ENCODE results near the gene RNASE9. TPM values are rescaled to one million over a fixed set of nuclear protein-coding genes. Genes with fewer than 3 reads are reported as not detected.
"Not testable (repeated sequence)": the region's sequence is repeated elsewhere in the genome, so short reads cannot be mapped to it uniquely, and the experiment has no call there.

RNASE9 gene
- total RNA-seq, 1 experiment from 2014 or later = not detected

DNA sequence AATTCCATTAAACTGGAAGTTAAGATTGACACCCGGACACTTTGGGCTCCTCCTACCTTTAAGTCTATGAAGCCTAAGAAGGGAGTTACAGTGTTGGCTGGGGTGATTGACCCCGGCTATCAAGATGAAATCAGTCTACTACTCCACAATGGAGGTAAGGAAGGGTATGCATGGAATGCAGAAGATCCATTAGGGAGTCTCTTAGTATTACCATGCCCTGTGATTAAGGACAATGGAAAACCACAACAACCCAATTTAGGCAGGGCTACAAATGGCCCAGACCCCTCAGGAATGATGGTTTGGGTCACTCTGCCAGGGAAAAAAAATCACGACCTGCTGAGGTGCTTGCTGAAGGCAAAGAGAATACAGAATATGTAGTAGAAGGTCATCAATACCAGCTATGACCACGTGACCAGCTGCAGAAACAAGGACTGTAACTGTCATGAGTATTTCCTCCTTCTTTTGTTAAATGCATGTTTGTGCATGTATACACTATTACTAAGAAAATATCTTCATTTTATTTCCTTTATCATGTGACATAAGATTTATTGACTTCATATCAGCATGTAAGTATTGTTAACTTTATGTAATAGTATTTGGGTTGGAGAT, 11.6 kb upstream of the RNASE9 start:
- not testable (repeated sequence) for DNase-seq (ENCODE audit: low read depth)

DNA sequence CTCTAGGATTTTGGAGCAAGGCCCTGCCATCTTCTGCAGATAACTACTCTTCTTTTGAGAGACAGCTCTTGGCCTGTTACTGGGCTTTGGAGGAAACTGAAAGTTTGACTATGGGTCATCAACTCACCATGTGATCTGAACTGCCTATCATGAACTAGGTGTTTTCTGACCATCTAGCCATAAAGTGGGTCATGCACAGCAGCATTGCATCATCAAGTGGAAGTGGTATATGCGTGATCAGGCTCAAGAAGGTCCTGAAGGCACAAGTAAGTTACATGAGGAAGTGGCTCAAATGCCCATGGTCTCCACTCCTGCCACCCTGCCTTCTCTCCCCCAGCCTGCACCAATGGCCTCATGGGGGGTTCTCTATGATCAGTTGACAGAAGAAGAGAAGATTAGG, 9.9 kb upstream of the RNASE9 start:
- not testable (repeated sequence) for DNase-seq (ENCODE audit: low read depth)

DNA sequence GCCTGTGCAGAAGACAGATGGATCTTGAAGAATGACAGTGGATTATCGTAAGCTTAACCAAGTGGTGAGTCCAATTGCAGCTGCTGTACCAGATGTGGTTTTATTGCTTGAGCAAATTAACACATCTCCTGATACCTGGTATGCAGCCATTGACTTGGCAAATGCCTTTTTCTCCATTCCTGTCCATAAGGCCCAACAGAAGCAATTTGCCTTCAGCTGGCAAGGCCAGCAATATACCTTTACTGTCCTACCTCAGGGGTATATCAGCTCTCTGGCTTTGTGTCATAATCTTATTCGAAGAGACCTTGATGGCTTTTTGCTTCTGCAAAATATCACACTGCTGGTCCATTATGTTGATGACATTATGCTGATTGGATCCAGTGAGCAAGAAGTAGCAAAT, 9.0 kb upstream of the RNASE9 start:
- not testable (repeated sequence) for DNase-seq (ENCODE audit: low read depth)

DNA sequence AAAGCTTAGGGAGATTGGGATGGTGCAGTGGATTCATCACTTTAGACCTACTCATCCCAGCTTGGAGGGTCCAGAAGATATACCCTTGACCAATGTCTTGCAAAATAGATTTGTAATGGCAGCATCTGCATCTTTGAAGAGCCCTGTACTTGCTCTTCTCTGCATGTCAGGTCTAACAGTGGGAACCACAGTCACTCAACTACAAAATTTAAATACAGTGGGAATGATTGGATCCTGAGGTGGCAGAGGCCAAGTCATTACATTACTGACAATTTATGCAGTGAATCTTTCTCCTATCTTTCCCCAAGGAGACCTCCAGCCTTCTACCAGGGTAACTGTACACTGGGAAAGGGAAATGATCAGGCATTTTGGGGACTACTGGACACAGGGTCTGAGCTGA, 8.2 kb upstream of the RNASE9 start:
- no peak for DNase-seq (ENCODE audit: low read depth)

DNA sequence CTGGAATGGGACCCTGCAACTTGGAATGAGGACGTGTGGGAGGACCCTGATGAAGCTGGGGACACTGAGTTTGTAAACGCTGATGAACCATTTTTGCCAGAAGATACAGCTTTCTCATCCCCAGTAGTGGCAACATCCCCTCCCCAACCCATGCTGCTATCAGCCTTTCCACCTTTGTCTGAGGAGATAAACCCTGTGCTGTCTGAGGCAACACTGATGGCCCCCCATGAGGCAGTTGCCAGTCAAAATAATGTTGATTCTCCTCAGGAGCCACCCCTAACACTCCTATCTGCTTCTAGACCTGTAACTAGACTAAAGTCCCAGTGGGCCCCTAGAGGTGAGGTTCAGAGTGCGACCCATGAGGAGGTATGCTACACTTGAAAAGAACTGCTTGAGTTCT, 7.5 kb upstream of the RNASE9 start:
- DNase-seq (ENCODE audit: low read depth) = no peak

DNA sequence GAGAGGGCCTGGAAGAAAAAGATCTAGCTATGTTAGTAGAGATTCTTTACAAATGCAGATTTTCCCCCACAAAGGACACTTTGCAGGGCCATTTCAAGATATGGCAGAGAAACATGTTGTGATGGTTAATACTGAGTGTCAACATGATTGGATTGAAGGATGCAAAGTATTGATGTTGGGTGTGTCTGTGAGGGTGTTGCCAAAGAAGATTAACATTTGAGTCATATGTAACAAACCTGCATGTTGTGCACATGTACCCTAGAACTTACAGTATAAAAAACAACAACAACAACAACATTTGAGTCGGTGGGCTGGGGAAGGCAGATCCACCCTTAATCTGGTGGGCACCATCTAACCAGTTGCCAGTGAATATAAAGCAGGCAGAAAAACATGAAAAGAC, 6.4 kb upstream of the RNASE9 start:
- DNase-seq (ENCODE audit: low read depth) = not testable (repeated sequence)

DNA sequence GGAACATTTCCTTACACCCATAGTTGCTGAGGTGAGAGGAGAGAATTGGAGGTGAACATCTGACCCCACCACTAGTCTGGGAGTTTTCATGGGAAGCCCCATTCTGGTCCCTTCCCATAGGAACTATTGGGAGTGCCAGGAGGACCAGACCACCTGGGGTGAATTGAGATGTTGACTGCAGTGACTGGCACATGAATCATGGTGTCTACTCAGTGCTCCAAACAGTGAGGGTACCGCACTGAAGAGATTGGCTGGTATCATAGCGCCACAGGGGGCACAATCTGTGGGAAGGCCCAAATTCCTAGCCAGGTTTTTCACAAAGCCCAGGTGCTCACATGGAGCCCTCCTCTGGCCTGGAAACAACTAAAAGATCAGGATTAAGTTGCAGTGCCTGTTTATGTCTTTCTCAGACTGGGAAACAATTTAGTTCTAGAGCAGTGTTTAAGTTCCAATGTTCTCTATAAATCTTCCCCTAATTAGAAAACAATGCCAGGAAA, 3.7 kb upstream of the RNASE9 start:
- no peak for DNase-seq (ENCODE audit: low read depth)

DNA sequence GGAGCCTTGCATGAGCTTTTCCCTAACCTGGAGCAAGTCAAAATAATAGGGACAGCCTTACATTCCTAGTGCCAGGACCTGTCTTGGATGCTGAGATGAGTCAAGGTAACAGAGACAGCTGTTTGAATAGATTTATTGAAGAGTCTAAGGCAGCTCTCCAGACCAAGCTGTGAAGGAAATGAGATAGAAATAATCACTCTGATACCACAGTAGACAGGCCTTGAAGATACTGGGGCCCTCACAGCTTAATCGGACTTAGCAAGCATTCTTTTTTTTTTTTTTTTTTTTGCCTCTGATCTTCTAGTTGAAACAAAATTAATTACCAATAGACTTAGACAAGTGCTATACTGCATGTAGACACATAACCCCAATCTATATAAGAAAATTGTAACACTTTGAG, 3.1 kb upstream of the RNASE9 start:
- no peak for DNase-seq (ENCODE audit: low read depth)

DNA sequence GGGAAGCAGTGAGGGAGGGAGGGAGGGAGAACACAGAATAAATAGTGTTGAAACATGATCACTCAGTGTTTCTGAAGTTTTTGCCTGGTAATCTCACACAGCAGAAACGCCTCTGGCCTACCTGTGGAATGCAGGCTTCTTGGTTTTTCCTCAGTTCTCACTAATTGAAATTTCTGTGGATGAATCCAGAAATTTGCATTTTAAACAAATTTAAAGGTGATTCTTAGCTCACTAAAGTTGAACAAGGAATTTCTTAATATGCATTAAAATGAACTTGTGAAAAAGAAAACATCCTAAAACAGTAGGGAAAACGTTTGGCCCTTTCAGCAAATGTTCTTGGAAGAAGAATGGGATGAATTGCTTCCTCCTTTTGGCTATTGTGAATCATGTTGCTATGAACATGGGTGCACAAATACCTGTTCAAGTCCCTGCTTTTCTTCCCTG, 1.4 kb downstream of the RNASE9 start:
- no peak for DNase-seq (ENCODE audit: low read depth)

DNA sequence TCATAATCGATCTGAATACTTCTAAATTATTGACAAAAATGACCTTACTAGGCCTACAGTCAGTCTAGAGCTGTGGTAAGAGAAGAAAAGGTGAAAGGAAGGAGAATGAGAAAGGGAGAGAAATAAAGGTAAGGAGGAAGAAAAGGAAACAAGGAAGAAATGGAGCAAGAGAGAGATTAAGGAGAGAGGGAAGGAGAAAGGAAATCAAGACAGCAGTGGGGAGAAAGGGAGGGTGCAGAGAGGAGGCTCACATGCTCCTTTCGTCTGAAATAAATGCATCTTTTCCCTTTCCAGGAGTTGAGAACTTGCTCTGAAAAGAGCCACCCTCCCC, 3.7 kb downstream of the RNASE9 start:
- DNase-seq (ENCODE audit: low read depth) = no peak

DNA sequence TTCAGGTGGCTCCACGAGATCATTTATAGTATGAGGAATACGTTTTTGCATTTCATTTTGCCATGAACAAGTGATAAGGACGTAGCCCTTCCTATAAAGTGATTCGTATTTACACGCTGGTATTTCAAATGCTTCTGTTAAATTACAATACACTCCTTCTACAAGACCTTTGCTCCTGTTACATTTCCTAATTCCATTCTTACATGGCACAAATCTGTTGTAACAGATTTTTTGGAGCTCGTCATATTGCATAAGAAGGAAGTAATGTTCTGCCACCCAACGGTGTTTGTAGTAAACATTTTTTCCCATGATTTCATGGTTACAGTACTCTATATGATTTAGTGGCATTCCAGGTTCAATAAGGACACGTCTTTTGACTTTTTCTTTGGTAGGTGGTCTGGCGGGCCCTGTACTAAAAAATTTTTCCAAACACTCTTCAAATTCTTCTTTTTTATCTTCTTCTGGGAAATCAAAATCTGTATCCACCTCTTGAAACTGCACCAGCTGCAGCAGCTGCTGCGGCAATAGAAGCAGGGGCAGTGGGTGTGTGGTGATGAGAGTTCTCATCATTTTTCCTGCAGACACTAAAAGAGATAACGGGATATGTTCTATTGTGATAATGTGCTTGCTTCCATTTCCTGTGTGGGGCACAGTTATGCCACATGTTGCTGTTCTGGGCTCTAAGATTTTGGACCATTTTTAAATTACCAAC, 4.2 kb downstream of the RNASE9 start:
- no peak for DNase-seq (ENCODE audit: low read depth)

DNA sequence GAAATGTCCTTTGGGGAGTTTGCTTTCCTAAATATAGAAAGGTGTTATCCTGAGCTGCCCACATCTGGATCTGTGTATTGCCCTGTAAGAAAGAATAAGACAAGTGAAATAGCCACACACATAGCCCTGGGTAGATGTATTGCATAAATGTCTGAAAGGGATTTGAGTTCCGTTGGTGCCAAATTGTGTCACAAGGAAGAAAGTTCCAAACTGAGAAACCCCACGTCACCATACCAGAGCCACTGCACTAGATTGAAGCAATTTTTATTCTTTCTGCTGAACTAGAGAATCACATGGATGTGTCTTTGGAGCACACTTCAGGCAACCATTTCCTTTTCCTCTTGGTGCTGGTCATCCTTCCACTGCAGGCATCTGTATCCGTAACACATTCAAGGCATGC, 5.0 kb downstream of the RNASE9 start:
- no peak for DNase-seq (ENCODE audit: low read depth)

DNA sequence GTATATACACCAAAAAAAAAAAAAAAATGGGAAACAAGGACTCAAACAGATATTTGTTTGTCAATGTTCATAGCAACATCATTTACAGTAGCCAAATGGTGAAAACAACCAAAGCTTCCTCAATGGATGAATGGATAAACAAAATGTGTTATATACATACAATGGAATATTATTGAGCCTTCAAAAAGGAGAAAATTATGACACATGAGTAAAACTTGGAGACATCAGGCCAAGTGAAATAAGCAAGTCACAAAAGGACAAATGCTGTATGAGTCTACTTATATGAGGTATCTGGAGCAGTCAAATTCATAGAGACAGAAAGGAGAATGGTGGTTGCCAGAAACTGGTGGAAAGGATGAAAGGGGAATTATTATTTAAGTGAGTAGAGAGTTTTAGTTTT, 7.8 kb downstream of the RNASE9 start:
- DNase-seq (ENCODE audit: low read depth) = no peak

DNA sequence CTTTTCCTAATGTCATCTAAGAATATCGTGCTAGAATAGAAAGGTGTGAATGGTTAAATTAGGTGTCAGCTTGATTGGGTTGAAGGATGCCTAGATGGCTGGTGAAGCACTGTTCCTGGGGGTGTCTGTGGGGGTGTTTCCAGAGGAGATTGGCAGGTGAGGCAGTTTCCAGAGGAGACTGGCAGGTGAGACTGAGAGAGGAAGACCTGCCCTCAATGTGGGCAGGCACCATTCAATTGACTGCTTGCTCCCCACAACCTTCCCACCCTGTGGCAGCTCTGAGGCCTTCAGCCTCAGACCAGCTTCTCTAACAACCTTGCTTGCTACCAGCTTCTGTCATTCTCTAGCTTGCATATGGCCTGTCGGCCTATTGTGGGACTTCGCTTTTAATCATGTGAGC, 9.2 kb downstream of the RNASE9 start:
- no peak for DNase-seq (ENCODE audit: low read depth)

DNA sequence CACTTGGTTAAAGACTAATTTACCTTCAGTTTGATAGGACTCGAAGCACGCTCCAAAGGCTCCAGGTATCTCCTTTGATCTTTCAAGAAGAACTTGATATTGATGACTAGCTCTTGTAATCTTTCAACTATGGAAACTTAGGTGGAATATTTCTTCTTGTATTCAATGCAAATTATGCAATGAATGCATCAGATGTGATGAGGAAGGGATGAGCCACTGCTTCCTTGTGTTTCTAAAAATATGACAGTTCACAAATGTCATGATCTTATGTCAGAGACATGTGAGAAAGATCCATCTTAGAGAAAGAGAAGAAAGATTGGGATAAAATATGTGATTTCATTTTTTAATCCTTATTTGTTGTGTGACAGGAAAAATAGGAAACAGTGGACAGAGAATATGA, 9.9 kb downstream of the RNASE9 start:
- DNase-seq (ENCODE audit: low read depth) = no peak

DNA sequence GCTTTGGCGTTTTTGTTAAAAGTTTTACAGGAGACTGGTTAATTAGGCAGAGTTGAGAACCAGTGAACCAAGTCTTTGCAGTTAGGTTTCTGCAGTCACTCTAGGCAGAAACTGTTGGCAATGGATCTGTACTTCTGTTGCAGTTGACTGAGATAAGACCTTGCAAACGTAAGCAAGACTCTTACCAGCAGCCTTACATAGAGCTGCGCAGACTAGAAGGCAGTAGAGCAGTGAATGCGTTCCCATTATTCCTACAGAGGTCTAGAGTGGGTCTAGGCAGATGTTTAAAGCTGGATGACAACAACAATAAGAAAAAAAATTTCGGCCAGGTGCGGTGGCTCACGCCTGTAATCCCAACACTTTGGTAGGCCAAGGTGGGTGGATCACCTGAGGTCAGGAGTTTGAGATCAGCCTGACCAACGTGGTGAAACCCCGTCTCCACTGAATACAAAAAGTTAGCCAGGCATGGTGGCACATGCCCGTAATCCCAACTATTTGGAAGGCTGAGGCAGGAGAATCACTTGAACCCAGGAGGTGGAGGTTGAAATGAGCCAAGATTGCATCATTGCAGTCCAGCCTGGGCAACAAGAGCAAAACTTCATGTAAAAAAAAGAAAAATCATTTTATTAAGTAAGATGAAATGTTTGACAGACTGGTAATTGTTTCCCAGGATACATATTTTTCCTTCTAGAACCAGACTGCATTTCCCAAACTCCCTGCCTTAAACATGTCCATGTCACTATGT, 12.3 kb downstream of the RNASE9 start:
- no peak for DNase-seq (ENCODE audit: low read depth)

DNA sequence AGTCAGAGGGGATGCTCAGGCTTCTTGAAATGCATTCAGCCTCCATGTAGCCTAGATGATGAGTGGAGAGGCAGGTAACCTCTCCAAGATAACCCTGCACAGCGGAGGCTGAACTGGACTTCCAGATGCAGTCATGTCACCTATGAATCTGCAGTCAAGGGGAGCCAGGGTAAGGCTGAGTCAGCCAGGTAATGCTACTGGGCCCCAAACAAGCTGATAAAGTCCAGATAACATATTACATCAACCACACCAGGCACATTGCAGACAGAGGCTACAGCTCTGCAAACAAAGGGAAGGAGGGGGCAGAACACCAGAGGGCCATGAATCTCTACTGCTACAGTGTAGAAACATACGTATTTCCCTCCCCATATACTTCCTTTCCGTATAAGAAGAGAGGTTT, 14.0 kb downstream of the RNASE9 start:
- DNase-seq (ENCODE audit: low read depth) = no peak

DNA sequence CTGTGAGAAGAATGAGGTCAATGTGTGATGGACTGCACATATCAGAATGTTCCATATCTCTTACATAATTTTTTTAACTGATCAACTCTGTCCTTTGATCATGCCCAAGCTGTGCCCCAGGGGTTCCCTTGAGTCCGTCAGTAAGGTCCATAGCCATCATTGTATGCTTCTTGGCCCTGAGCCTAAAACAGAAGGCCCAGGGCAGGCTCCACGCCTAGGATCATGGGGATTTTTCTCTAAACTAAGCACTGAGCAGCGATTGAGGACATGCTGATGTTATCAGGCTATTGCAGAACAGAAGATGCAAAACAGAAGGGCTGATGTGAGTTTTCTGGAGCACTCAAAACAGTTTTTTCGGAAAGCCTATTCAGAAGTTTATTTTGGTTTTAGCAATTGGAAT, 20.9 kb downstream of the RNASE9 start:
- DNase-seq (ENCODE audit: low read depth) = no peak

DNA sequence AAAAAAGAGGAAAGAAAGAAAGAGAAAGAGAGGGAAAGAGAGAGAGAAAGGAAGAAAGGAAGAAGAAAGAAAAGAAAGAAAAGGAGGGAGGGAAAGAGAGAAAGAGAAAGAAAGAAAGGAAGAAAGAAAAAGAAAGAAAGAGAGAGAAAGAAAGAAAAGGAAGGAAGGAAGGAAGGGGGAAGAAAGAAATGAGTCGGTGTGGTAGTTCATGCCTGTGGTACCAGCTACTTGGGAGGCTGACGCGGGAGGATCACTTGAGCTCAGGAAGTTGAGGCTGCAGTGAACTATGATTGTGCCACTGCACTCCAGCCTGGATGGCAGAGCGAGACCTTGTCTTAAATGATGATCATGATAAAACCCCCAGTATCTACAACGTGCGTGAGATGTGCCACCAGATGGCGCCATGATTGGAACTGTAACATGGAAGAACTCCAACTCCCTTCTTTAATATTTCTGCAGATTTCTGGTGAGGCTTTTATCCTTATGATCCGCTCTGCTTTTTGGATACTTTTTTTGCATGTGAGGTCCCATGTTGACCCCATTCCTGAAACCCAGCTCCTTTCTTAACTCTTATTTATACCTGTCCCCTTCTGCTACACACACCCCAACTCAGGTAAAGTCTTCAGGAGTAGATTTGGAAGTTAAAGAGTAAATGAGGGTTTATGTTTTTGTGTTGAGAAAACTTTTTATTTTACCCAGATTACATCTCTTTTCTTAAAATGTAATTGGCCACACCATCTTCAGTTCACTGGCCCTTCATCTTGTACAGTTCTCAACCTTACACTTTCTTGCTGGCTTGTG, 29.9 kb downstream of the RNASE9 start:
- peak; percentile 70 for DNase-seq (ENCODE audit: low read depth)

DNA sequence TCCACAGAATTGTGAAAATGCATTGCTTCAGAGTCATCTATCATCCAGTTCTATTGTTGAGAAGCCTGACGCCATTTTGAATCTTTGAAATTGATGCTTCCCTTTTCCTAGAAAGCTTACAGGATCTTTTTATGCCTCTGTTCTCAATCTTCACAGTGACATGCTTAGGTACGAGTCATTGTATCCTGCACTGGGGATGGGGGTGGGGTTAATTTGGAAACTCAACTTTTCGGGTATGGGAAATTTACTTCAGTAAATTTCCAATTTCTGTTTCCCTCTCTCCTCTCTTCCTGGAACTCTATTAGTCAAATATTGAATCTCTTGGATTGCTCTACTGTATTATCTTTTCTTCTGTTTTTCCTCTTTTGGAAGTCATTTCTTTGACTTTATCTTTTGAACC, 31.0 kb downstream of the RNASE9 start:
- DNase-seq (ENCODE audit: low read depth) = no peak

DNA sequence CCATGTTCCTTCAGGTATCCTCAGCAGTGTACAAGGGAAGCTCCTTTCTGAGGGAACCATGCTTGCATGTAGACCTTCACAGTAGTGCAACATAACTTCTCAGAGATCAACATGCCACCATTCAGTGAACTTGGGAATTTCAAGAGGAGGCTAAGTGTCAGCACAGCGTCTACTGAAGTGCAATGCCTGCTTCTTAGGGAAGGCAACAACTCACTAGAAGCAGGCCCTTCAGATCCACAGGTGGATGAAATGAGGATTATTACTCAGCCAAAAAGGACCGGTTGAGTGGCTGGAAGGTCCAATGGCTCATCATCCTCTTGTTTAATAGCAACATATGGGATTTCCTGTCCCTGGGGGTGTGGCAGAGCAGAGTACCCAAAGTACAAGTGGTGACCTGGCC, 36.8 kb downstream of the RNASE9 start:
- DNase-seq (ENCODE audit: low read depth) = no peak

DNA sequence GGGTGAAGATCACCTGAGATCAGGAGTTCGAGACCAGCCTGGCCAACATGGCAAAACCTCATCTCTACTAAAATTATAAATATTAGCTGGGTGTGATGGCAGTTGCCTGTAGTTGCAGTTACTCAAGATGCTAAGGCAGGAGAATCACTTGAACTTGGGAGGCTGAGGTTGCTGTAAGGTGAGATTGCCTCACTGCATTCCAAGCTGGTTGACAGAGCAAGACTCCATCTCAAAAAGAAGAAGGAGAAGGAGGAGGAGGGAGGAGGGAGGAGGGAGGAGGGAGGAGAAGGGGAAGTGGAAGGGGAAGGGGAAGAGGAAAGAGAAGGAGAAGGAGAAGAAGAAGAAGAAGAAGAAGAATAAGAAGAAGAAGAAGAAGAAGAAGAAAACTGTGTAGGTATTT, 38.5 kb downstream of the RNASE9 start:
- DNase-seq (ENCODE audit: low read depth) = no peak

All from RPMI7951 (cell line).